Muscle of leg (tissue), 11 donors: ENCODE results near the gene ECD. TPM values are rescaled to one million over a fixed set of nuclear protein-coding genes. Genes with fewer than 3 reads are reported as not detected.

ENCODE experiments used
- DNase-seq: peaks from one replicate; pipeline ENCODE4 v3.0.0; 2013
- H3K27ac ChIP-seq: one replicate; pipeline ENCODE4 v1.5.1; 2013; ENCODE audit warnings: mild to moderate bottlenecking, low read length, control low read depth
- H3K27me3 ChIP-seq: one replicate; pipeline ENCODE4 v1.6.1; 2013; ENCODE audit warnings: low read length; ENCODE audit not compliant: control insufficient read depth, insufficient read depth
- H3K36me3 ChIP-seq: one replicate; pipeline ENCODE4 v1.6.1; 2013; ENCODE audit warnings: low read length; ENCODE audit not compliant: control insufficient read depth, insufficient read depth
- H3K4me1 ChIP-seq: one replicate; pipeline ENCODE4 v1.6.1; 2013; ENCODE audit warnings: low read length; ENCODE audit not compliant: control insufficient read depth, insufficient read depth
- H3K4me3 ChIP-seq: one replicate; pipeline ENCODE4 v1.5.1; 2013; ENCODE audit warnings: low read length, control low read depth
- H3K9me3 ChIP-seq: replicated peaks from 2 replicates; pipeline ENCODE4 v1.6.1; 2013; ENCODE audit warnings: low read depth, low read length; ENCODE audit not compliant: control insufficient read depth
- WGBS: methylation state at CpG from one replicate; pipeline ENCODE4 v1.1.5; 2013; ENCODE audit warnings: missing lambda C conversion rate; ENCODE audit not compliant: insufficient coverage; 5-methylcytosine and 5-hydroxymethylcytosine counted together
- polyA plus RNA-seq, 8 donors: library from polyadenylated mRNA; unstranded; fragments of 120-200 nt; gene quantifications; one replicate each; pipeline versions ENCODE4 v1.2.1 to v1.2.3, GENCODE V29; 2013; ENCODE audit warnings: inconsistent platforms in 1 of 8, low replicate concordance in 1 of 8; ENCODE audit not compliant: insufficient read length in 8 of 8, insufficient read depth in 1 of 8
- total RNA-seq: library from RNA; stranded (reverse); fragments of 120-200 nt; gene quantifications from one replicate; pipeline ENCODE4 v1.2.4, GENCODE V29; 2013

ECD gene
- total and polyA plus RNA-seq, 9 donors: 20.3 to 24.2 (median 21.4) TPM

- no peak for DNase-seq
- Histone ChIP-seq H3K9me3 (no peaks in the 10 kb centered on the region), H3K36me3 (peaks cover 4% of the 10 kb centered on the region), H3K27ac (no peak overlapping the region), H3K27me3 (no peaks in the 10 kb centered on the region), H3K4me3 (no peak overlapping the region), H3K4me1 (no peaks in the 10 kb centered on the region)
- WGBS: no CpG with 5 or more reads among the region's 5 CpGs
Measured at GRCh38 chr10:73190188-73190587, 22.4 kb upstream of the ECD start.

DNA sequence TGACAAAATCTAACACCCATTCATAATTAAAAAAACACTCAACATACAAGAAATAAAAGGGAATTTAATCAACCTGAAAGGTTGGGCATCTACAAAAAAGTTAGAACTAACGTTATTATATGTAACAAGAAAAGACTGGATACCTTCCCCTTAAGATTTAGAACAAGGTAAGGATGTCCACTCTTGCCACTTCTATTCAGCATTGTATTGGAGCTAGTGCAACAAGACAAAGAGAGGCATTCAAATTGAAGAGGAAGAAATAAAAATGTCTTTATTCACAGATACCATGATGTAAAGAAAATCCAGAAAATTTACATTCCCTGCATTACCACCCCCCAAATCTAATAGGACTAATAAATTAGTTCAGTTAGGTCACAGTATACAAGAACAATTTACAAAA is 18.5 kb upstream of the ECD start:
- Histone ChIP-seq H3K27ac (no peak overlapping the region), H3K4me1 (no peaks in the 10 kb centered on the region), H3K27me3 (no peaks in the 10 kb centered on the region), H3K4me3 (no peak overlapping the region), H3K36me3 (peaks cover 11% of the 10 kb centered on the region), H3K9me3 (no peaks in the 10 kb centered on the region)
- no CpG with 5 or more reads among the region's 1 CpG for WGBS
- DNase-seq: no peak

GRCh38 chr10:73183667-73184281 is 16.0 kb upstream of the ECD start:
- H3K36me3 ChIP-seq: peaks cover 19% of the 10 kb centered on the region

GRCh38 chr10:73182568-73182967 is 14.8 kb upstream of the ECD start:
- no peaks in the 10 kb centered on the region for H3K4me1 ChIP-seq
- peaks cover 22% of the 10 kb centered on the region for H3K36me3 ChIP-seq
- no peak overlapping the region for H3K4me3 ChIP-seq
- no CpG with 5 or more reads among the region's 2 CpGs for WGBS
- H3K9me3 ChIP-seq: no peaks in the 10 kb centered on the region
- DNase-seq: no peak
- no peak overlapping the region for H3K27ac ChIP-seq
- no peaks in the 10 kb centered on the region for H3K27me3 ChIP-seq

More at GRCh38 chr10:73183667-73184281, 16.0 kb upstream of the ECD start:
- Histone ChIP-seq H3K27ac (no peak overlapping the region), H3K4me1 (no peaks in the 10 kb centered on the region), H3K4me3 (no peak overlapping the region), H3K27me3 (no peaks in the 10 kb centered on the region), H3K9me3 (no peaks in the 10 kb centered on the region)
- no CpG with 5 or more reads among the region's 3 CpGs for WGBS
- DNase-seq: no peak

GRCh38 chr10:73174148-73174925 is 6.5 kb upstream of the ECD start:
- no CpG with 5 or more reads among the region's 1 CpG for WGBS
- Histone ChIP-seq H3K36me3 (peaks cover 15% of the 10 kb centered on the region), H3K27me3 (no peaks in the 10 kb centered on the region), H3K9me3 (no peaks in the 10 kb centered on the region), H3K27ac (no peak overlapping the region), H3K4me1 (no peaks in the 10 kb centered on the region), H3K4me3 (no peak overlapping the region)
- no peak for DNase-seq

- Histone ChIP-seq H3K27ac (no peak overlapping the region), H3K9me3 (no peaks in the 10 kb centered on the region), H3K4me1 (peaks cover 8% of the 10 kb centered on the region), H3K27me3 (no peaks in the 10 kb centered on the region), H3K36me3 (peaks cover 13% of the 10 kb centered on the region), H3K4me3 (no peak overlapping the region)
- no peak for DNase-seq
Measured at GRCh38 chr10:73172867-73173266, 5.1 kb upstream of the ECD start.

- Histone ChIP-seq H3K9me3 (no peaks in the 10 kb centered on the region), H3K27ac (no peak overlapping the region), H3K4me1 (peaks cover 8% of the 10 kb centered on the region), H3K36me3 (no peaks in the 10 kb centered on the region), H3K27me3 (no peaks in the 10 kb centered on the region), H3K4me3 (no peak overlapping the region)
- no peak for DNase-seq
- WGBS: no CpG with 5 or more reads among the region's 3 CpGs
Measured at GRCh38 chr10:73169320-73169719, 1.5 kb upstream of the ECD start.

DNA sequence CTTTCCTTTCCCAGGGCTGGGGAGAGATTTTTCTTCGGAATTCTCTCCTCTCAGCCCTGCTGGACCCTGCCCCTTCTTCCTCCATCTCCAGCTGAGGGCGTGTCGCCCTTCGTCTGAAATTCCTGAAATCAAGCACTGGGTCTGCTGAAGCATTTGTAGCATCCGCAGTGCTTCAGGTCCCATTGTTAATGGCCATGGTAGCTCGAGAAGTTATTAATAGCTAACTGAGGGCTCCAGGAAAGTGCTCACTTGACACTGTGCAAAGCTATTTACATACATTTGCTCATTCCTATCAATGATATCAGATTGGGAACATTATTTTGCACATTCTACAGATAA is 626 bp upstream of the ECD start:
- peaks cover 8% of the 10 kb centered on the region for H3K4me1 ChIP-seq
- DNase-seq: no peak
- 0% methylated on average over 3 of the region's 6 CpGs for WGBS
- no peaks in the 10 kb centered on the region for H3K9me3 ChIP-seq
- peak overlapping the region; percentile 93 for H3K4me3 ChIP-seq
- H3K27me3 ChIP-seq: no peaks in the 10 kb centered on the region
- peaks cover 2% of the 10 kb centered on the region for H3K36me3 ChIP-seq
- peak overlapping the region; percentile 100 for H3K27ac ChIP-seq

DNA sequence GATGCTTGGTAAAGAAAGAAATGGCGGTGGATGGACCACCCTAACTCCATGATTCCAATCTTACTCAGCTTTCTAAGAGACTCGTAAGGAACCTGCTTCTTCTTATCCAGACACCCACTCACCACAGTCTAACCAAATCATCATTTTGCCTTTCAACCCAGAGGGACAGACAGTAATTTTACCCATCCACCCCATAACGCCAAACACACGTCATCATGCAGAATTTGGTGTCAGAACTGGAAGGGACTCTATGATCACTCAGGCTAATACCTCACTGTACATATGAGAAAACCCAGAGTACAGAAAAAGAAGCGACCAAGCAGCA is 388 bp downstream of the ECD start:
- Histone ChIP-seq H3K36me3 (peaks cover 10% of the 10 kb centered on the region), H3K9me3 (no peaks in the 10 kb centered on the region), H3K27ac (peak overlapping the region; percentile 100), H3K27me3 (no peaks in the 10 kb centered on the region), H3K4me1 (peaks cover 8% of the 10 kb centered on the region), H3K4me3 (peak overlapping the region; percentile 93)
- 6% methylated on average over 4 of the region's 5 CpGs for WGBS
- no peak for DNase-seq

GRCh38 chr10:73166972-73167371 is 836 bp downstream of the ECD start:
- H3K4me3 ChIP-seq: peak overlapping the region; percentile 93
- no peak for DNase-seq
- H3K36me3 ChIP-seq: peaks cover 14% of the 10 kb centered on the region
- H3K27ac ChIP-seq: peak overlapping the region; percentile 100
- H3K27me3 ChIP-seq: no peaks in the 10 kb centered on the region
- WGBS: no CpG with 5 or more reads among the region's 2 CpGs
- peaks cover 8% of the 10 kb centered on the region for H3K4me1 ChIP-seq
- no peaks in the 10 kb centered on the region for H3K9me3 ChIP-seq
